ENCODE results near the gene BMP3. TPM values are rescaled to one million over a fixed set of nuclear protein-coding genes. Genes with fewer than 3 reads are reported as not detected.

The BMP3 gene
- total and polyA plus RNA-seq, 2 of the 13 experiments (the other 11 are each of a cell fraction or from before 2014, with no cell fraction given) = not detected

DNA sequence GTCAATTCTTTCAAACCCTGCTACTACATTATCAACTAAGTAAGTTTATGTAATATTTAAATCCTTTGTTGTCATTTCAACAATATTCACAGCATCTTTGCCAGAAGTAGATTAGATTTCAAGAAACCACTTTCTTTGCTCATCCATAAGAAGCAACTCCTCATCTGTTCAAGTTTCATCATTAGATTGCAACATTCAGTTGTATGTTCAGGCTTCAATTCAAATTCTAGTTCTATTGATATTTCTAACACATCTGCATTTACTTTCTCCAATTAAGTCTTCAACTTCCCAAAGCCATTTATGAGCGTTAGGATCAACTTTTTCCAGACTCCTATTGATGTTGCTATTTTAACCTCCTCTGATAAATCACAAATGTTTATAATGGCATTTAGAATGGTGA is 66.1 kb downstream of the BMP3 start (continued):
- TF ChIP-seq, protein P1, sequence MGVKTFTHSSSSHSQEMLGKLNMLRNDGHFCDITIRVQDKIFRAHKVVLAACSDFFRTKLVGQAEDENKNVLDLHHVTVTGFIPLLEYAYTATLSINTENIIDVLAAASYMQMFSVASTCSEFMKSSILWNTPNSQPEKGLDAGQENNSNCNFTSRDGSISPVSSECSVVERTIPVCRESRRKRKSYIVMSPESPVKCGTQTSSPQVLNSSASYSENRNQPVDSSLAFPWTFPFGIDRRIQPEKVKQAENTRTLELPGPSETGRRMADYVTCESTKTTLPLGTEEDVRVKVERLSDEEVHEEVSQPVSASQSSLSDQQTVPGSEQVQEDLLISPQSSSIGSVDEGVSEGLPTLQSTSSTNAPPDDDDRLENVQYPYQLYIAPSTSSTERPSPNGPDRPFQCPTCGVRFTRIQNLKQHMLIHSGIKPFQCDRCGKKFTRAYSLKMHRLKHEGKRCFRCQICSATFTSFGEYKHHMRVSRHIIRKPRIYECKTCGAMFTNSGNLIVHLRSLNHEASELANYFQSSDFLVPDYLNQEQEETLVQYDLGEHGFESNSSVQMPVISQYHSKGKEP (CRISPR knock-in tag; IDR thresholded peaks at IDR 0.05) = no peak
- TF ChIP-seq, protein P2, sequence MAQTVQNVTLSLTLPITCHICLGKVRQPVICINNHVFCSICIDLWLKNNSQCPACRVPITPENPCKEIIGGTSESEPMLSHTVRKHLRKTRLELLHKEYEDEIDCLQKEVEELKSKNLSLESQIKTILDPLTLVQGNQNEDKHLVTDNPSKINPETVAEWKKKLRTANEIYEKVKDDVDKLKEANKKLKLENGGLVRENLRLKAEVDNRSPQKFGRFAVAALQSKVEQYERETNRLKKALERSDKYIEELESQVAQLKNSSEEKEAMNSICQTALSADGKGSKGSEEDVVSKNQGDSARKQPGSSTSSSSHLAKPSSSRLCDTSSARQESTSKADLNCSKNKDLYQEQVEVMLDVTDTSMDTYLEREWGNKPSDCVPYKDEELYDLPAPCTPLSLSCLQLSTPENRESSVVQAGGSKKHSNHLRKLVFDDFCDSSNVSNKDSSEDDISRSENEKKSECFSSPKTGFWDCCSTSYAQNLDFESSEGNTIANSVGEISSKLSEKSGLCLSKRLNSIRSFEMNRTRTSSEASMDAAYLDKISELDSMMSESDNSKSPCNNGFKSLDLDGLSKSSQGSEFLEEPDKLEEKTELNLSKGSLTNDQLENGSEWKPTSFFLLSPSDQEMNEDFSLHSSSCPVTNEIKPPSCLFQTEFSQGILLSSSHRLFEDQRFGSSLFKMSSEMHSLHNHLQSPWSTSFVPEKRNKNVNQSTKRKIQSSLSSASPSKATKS (CRISPR knock-in tag; IDR thresholded peaks at IDR 0.05) = no peak
- no peak for TF ChIP-seq ZNF232 (CRISPR knock-in tag; IDR thresholded peaks at IDR 0.05; ENCODE audit: borderline replicate concordance)

DNA sequence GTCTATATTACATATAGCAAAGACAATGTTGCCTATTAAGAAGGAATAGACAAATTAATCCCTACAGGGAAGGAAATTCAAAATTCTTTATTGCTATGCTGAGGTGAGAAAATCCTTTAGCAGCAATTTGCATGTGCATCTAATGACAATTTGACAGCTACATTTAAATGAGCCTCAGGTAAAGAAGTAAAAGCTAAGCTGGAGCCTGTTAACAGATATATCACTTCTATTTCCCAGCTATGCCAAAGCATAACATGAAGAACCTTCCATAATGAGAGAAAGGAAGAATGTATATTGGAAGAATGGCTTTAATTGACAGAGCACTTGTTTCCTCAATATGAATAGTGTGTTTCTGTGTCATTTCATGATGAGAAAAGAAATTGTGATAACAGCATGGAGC is 71.6 kb downstream of the BMP3 start:
- DNase-seq (ENCODE audit: low spot score) (no peak), ATAC-seq (no peak), FAIRE-seq (no peak)
- ChIA-PET POLR2A (no interaction called here), CTCF (ENCODE audit: low intra/inter-chr PET ratio, low total read pairs) (no interaction called here)
- no peaks in the 10 kb centered on the region for H3K4me1 ChIP-seq (ENCODE audit: insufficient read depth, low read length)
- intact Hi-C loops (cut with micrococcal nuclease; ENCODE audit: unreplicated experiment) = no loop called here
- BruUV-seq (replicated peaks) = no TSS peak
- no peak overlapping the region for H3K4me2 ChIP-seq (ENCODE audit: low read depth, low read length)
- no peak overlapping the region for H3K27ac ChIP-seq (ENCODE audit: extremely low read length, insufficient read depth, low read length)
- H4K20me1 ChIP-seq (ENCODE audit: insufficient read depth, low read length) = no peaks in the 10 kb centered on the region
- H3K9ac ChIP-seq (ENCODE audit: insufficient read depth, low read depth, low read length) = no peak overlapping the region
- H3K36me3 ChIP-seq (replicated peaks in 1 of 2; ENCODE audit: control insufficient read depth in 1 of 2, insufficient read depth in 2 of 2, low read length in 2 of 2) = no peaks in the 10 kb centered on the region
- no peaks in the 10 kb centered on the region for H3K27me3 ChIP-seq (ENCODE audit: control insufficient read depth in 1 of 2, insufficient read depth in 2 of 2, low read length in 2 of 2)
- no peaks in the 10 kb centered on the region for H3K79me2 ChIP-seq (ENCODE audit: insufficient read depth, low read length)
- no peak overlapping the region for H3K4me3 ChIP-seq (replicated peaks in 1 of 3; ENCODE audit: insufficient read depth in 1 of 3, low read depth in 2 of 3, low read length in 3 of 3)
- no peak overlapping the region for H2AFZ ChIP-seq (ENCODE audit: low read length)
- H3K9me3 ChIP-seq (ENCODE audit: low read length) = no peaks in the 10 kb centered on the region
- in situ Hi-C loops (cut with HindIII; ENCODE audit: extremely low pct_ligation_motif_present, low pct_unique_long_range_greater_than_20kb) = no loop called here
- TF ChIP-seq, protein P3, sequence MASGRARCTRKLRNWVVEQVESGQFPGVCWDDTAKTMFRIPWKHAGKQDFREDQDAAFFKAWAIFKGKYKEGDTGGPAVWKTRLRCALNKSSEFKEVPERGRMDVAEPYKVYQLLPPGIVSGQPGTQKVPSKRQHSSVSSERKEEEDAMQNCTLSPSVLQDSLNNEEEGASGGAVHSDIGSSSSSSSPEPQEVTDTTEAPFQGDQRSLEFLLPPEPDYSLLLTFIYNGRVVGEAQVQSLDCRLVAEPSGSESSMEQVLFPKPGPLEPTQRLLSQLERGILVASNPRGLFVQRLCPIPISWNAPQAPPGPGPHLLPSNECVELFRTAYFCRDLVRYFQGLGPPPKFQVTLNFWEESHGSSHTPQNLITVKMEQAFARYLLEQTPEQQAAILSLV (CRISPR knock-in tag; IDR thresholded peaks at IDR 0.05; ENCODE audit: borderline replicate concordance) = no peak
- TF ChIP-seq NFRKB (IDR thresholded peaks at IDR 0.05) (no peak), ZNF768 (CRISPR knock-in tag; IDR thresholded peaks at IDR 0.05) (no peak), POLR2A (IDR thresholded peaks at IDR 0.05; ENCODE audit: insufficient read depth in 1 of 2, low read depth in 2 of 2, low read length in 2 of 2) (no peak), ZNF777 (CRISPR knock-in tag; IDR thresholded peaks at IDR 0.05) (no peak), ZNF451 (CRISPR knock-in tag; IDR thresholded peaks at IDR 0.05) (no peak), NFE2L2 (IDR thresholded peaks at IDR 0.05; ENCODE audit: low read length) (no peak), FOXJ3 (CRISPR knock-in tag; IDR thresholded peaks at IDR 0.05; ENCODE audit: borderline replicate concordance) (no peak), ZNF136 (CRISPR knock-in tag; IDR thresholded peaks at IDR 0.05; ENCODE audit: low read depth) (no peak)
- TF ChIP-seq, protein P4, sequence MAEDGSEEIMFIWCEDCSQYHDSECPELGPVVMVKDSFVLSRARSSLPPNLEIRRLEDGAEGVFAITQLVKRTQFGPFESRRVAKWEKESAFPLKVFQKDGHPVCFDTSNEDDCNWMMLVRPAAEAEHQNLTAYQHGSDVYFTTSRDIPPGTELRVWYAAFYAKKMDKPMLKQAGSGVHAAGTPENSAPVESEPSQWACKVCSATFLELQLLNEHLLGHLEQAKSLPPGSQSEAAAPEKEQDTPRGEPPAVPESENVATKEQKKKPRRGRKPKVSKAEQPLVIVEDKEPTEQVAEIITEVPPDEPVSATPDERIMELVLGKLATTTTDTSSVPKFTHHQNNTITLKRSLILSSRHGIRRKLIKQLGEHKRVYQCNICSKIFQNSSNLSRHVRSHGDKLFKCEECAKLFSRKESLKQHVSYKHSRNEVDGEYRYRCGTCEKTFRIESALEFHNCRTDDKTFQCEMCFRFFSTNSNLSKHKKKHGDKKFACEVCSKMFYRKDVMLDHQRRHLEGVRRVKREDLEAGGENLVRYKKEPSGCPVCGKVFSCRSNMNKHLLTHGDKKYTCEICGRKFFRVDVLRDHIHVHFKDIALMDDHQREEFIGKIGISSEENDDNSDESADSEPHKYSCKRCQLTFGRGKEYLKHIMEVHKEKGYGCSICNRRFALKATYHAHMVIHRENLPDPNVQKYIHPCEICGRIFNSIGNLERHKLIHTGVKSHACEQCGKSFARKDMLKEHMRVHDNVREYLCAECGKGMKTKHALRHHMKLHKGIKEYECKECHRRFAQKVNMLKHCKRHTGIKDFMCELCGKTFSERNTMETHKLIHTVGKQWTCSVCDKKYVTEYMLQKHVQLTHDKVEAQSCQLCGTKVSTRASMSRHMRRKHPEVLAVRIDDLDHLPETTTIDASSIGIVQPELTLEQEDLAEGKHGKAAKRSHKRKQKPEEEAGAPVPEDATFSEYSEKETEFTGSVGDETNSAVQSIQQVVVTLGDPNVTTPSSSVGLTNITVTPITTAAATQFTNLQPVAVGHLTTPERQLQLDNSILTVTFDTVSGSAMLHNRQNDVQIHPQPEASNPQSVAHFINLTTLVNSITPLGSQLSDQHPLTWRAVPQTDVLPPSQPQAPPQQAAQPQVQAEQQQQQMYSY (CRISPR knock-in tag; IDR thresholded peaks at IDR 0.05) = no peak

Data from HepG2 (cell line).